ENCODE data around the gene BANP. TPM values are rescaled to one million over a fixed set of nuclear protein-coding genes. Genes with fewer than 3 reads are reported as not detected.
"Not testable (repeated sequence)": the region's sequence is repeated elsewhere in the genome, so short reads cannot be mapped to it uniquely, and the experiment has no call there.

BANP gene, protein sequence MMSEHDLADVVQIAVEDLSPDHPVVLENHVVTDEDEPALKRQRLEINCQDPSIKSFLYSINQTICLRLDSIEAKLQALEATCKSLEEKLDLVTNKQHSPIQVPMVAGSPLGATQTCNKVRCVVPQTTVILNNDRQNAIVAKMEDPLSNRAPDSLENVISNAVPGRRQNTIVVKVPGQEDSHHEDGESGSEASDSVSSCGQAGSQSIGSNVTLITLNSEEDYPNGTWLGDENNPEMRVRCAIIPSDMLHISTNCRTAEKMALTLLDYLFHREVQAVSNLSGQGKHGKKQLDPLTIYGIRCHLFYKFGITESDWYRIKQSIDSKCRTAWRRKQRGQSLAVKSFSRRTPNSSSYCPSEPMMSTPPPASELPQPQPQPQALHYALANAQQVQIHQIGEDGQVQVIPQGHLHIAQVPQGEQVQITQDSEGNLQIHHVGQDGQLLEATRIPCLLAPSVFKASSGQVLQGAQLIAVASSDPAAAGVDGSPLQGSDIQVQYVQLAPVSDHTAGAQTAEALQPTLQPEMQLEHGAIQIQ
- total RNA-seq (2014; rRNA removed; shearing (Covaris generic)): 16.5 and 18.9 TPM in 2 replicates
- 27.1 and 28.0 TPM in 2 replicates for polyA plus RNA-seq (2014; cell fraction: nucleus; rRNA removed)

DNA sequence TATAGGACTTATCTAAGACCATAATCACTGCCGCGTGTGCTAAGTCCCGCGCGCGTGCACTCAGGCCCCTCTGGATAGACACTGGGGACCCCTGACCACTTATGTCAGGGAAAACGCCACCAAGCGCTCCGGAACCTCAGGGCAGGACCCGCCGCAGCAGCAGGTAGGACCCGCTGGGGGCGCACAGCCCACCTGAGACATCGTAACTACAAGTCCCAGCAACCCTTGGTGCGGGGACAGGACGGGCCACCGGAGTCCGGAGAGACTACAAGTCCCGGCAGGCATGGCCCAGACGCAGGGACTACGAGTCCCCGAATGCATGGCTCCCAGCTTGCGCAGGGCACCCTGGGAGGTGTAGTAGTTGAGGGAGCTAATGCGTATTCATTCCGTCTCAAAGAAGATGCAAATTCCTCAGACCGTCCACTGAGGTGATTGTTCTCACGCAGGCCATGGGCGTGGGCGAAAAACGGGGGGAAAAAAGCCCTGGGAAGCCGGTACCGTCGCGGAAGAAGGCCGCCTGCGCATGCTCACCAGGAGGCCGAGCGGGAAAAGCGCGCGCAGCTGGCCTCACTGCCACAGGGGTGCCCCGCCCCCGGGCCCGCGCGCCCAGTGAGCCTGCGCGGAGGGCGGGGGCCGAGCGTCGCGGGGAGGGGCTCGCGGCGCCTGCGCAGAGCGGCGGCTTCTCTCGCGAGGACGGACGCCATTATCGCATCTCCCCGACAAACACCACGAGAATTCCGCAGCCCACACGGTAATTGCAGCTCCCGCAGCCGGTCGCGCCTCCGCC lies at the start of gene BANP:
TSS of gene BANP (plus strand) at position 670 of the 787 bp plus-strand sequence. CDS start 23,682 bp downstream, outside the sequence.
- DNase-seq (ENCODE audit: extremely low read depth, low read depth): peak; percentile 96

- DNase-seq (ENCODE audit: extremely low read depth, low read depth): not testable (repeated sequence)
These were observed 46.3 kb upstream of the BANP start for GRCh38 chr16:87904963-87905362.

DNA sequence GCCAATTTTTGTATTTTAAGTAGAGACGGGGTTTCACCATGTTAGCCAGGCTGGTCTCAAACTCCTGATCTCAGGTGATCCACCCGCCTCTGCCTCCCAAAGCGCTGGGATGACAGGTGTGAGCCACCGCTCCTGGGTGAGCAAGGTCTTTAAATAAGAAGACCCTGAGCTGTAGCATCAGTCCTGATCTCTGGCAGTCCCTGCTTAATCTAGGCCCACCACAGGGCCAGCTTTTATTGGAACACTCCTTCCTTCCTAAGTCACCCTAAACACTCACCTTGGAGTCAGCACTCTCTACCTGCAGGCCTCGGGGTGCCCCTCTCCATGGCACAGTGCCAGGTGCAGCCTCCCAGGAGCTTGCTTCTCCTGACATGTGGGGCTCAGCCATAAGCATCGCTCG lies 45.7 kb upstream of the BANP start:
- DNase-seq (ENCODE audit: extremely low read depth, low read depth): not testable (repeated sequence)

GRCh38 chr16:87908101-87908500 lies 43.1 kb upstream of the BANP start:
- DNase-seq (ENCODE audit: extremely low read depth, low read depth): not testable (repeated sequence)

DNA sequence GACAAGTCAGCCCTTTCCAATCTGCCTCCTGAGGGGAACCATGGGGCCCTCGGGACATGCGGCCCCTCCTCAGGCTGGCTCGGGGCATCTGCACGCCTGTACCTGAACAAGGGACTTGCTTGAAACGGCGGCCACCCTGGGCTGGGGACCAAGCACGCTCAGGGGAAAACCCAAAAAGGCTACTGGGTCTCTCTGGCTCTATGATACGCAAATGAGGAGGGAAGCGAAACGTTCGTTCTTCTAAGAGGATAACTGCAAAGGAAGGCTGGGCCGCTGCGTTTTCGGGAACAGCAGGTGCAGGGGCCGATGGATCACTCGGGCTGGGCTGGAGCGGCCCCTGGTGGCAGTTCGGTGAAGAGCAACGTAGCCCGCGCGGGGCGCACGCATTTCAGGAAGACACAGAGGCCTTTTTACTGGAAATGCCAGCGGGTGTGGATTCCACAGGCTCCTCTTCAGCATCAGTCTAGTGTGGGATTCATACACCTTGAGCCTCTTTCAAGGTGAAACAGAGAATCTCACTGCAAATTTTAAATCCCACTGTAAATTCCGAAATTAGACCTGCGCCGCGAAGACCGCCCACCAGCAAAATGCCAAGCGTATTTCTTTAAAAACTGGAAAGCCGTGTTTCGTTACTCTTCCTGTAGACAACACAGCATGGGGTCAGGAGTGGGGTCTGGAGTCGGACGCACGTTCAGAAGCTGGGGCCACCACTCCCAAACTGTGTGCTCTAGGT lies 41.9 kb upstream of the BANP start:
- peak; percentile 38 for DNase-seq (ENCODE audit: extremely low read depth, low read depth)

DNA sequence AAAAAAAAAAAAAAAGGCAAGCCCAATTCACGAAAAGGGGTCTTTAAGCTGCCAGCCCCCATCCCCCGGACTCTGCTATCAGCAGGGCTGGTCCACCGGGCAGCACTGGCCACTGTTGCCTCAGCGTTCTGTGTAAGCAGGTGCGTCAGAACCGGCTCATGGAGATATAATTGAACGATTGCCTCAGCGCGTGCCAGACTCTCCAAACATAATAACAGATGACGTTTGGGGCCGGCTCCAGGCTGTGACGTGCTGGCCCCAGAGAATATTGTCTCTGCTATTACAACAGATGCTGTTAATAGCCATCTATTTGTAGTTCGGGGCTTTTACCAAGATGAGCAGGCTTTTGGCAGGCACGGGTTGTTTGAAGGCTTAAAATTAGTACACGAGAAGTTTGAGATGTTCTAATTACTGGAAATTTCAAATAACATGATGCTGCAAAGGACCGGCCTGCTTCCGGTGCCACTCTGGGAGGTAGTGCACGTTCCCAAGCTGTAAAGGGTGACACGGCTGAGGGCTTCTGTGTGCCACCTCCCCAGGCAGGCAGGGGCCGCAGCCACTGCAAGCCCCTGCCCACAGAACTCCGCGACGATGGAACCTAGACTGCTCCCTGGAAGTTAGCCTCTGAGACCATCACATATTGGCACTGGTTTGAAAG lies 40.0 kb upstream of the BANP start:
- peak; percentile 60 for DNase-seq (ENCODE audit: extremely low read depth, low read depth)

GRCh38 chr16:87912691-87913090 lies 38.5 kb upstream of the BANP start:
- DNase-seq (ENCODE audit: extremely low read depth, low read depth): not testable (repeated sequence)

DNA sequence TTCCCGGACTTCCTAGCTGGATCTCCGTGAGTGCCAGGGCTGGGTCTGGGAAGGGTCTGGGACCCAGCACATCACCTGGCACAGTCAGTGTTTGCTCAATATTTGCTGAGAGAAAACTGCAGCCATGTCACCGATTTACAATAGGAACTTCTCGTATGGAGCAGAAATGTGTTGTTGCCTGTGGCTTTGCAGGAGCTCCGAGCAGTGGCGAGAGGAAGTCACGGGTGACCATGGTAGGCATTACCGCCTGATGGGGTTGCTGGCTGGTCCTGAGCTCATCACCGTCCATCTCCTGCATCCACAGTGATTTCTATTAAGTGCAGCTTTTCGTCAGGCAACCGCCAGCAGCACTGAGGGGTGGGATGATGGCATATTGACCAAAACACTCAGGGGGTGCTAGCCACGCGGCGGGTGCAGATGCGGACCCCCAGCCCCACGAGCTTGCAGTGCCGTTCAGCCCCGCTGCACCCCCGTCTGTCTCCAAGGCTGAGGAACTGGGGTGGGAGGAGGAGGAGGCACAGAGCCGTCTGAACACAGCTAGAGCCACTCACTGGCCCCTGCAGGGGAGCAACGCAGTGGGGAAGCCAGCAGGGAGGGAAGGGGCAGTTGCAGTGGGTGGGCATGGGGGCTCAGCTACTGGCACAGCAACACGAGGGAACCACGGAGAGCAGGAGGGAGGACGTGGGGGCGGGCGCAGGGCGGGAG lies 37.1 kb upstream of the BANP start:
- DNase-seq (ENCODE audit: extremely low read depth, low read depth): not testable (repeated sequence)

GRCh38 chr16:87914812-87915211 lies 36.4 kb upstream of the BANP start:
- no peak for DNase-seq (ENCODE audit: extremely low read depth, low read depth)

DNA sequence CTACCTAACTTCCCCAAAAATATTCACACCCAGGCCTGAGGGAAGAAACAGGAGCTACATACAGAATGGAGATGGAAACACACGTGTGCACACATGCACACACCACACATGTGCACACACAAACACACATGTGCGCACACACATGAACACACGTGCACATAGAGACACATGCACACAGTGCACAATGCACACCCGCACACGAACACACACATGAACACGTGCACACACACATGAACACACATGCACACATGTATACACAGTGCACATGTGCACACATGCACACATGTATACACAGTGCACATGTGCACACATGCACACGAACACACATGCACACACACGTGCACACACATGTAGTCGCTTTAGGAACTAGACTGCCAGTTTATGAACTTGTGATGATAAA lies 33.7 kb upstream of the BANP start:
- no peak for DNase-seq (ENCODE audit: extremely low read depth, low read depth)

GRCh38 chr16:87918338-87918737 lies 32.9 kb upstream of the BANP start:
- DNase-seq (ENCODE audit: extremely low read depth, low read depth): no peak

DNA sequence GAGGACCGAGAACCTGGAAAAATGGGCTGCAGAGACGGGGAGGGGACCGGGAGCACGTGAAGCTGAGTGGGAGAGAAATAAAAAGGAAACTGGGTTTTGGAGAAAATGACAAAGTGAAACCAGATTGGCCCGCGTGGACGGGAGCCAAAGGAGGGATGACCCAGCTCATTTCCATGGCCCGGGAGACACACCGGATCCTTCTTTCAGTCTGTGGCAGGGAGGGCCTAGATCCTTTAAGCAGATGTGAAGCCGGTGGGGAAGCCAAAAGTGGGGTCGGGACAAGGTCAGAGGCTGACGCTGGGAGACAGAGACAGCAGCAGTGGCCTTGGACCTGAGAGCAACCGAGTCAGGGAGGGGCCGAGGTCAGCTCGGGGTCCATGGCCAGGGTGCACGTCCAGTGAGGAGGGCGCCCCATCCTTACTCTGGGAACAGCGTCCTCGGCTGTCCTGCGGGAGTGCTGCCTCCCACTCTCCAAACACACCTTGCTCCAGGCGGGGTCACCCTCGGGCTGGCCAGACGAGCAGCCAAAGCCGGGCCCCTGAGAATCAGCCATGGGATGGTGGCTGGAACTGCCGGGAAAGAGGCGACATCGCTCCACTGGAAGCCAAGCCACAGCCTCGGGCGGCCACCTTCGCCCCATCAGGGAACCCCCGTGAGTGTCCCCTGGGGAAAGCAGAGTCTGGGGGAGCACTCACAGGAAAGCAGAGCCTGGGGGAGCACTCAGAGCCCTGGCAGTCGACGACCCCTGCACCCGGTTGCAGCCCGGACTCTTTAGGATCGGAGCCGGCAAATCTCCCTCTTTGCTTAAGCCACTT lies 32.2 kb upstream of the BANP start:
- DNase-seq (ENCODE audit: extremely low read depth, low read depth): no peak

- DNase-seq (ENCODE audit: extremely low read depth, low read depth): no peak
These were observed 31.6 kb upstream of the BANP start for GRCh38 chr16:87919681-87919994.

DNA sequence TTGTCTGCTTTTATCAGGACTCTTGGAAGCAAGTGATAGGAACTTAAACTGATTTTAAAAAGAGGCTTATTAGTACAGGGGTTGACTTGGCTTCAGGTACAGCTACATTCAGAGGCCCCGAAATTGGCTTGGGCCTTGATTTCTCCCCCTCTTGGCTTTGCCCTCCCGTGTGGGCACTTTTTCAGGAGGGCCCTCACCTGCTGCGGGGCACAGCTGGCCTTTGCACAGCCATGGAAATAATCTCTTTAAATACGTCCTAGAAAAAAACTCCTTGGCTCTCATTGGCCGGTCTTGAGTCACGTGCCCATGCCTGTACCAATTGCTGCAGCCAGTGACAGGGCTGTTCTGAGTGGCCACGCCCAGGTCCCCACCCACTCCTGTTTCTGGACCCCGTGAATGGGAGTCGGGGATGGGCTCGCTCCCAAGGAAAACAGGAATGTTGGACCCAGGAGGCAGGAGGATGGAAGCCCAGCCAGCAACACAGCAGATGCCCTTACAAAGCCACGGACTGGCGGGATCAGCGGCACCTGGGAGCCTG lies 29.9 kb upstream of the BANP start:
- no peak for DNase-seq (ENCODE audit: extremely low read depth, low read depth)

DNA sequence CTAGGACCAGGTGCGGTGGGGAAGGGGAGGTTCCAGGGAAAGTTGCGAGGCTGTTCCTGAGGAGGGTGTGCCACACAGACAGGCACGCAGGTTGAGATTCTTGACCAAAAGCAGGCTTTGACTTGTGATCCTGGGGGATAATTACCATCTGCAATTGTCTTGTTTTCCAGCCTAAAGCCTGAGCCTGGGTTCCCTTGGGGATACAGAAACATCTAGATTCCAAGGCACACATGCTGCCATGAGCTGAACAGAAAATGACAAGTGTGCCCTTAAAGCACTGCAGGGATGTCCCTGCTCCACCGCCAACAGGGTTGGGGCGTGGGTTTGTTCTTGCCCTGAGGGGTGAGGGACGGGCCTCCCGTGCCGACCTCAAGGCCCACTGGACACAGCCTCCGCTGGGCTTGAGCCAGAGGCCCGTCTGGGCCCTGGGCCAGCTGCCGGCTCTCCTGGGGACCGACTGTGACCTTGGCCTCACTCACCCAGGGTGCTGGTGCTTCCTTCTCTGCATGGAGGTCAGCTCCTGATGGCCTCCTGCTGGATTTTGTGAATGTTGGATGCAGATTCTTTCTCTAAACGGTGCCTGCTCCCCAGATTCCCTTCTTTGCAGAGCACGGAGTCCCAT lies 28.9 kb upstream of the BANP start:
- DNase-seq (ENCODE audit: extremely low read depth, low read depth): no peak

DNA sequence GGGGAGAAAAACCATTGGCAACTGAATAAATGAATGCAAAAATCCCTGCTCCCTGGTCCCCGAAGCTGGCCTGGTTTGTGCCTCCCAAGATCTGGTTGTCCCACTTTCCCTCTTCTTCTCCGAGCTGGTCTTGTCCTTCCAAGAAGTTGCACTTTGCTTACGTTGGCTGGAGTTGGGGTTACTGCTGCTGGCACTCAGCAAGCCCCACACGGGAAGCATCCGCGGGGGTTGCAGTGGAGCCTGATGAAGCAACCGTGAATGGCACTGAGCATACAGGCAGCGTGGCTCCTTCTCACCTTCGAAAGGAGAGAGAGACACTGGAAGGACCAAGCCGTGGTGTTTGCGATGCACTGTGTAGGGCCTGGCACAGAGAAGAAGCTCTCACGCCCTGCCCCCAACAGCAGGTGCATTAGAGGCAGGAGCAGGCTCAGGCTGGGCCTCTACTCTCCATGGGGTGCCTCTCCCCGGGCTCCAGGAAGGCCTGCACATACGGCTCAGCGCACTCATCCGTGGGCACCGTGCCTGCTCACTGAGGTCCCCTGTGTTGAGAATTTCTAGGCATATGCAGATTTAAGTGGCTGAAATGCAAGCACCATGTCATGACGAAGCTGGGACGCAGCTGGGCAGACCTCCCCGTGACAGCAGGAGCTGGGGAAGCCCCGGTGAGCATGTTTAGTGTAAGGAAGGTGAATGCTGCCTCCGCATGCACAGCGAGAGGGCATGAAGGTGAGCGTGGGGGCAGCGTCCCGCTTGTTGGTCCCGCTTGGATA lies 27.0 kb upstream of the BANP start:
- no peak for DNase-seq (ENCODE audit: extremely low read depth, low read depth)

All from NCI-H460 (cell line).